Activated T-cell treated with anti-CD3 and anti-CD28 coated beads, Interleukin-2, amount 50 U/mL, for 72 hours (primary cell): Measurements from ENCODE around the gene GPR142. TPM values are rescaled to one million over a fixed set of nuclear protein-coding genes. Genes with fewer than 3 reads are reported as not detected.

Experiments
- ATAC-seq, 2 donors: fragments of 150-1000 bp; cut with Tn5 transposase; replicated peaks in 1 of 2; 2 replicates each; pipeline ENCODE4 v1.10.0; 2021; ENCODE audit warnings: moderate library complexity in 2 of 2, mild to moderate bottlenecking in 1 of 2
- DNase-seq, 2 donors: peaks; one replicate each; pipeline ENCODE4 v3.0.0; 2021 to 2022; ENCODE audit warnings: mixed read lengths in 1 of 2
- H3K27ac Mint-ChIP-seq: one replicate; pipeline ENCODE4 v1.8.0; 2022; ENCODE audit warnings: mild to moderate bottlenecking, moderate library complexity, mixed read lengths
- H3K27me3 Mint-ChIP-seq: one replicate; pipeline ENCODE4 v1.8.0; 2022; ENCODE audit warnings: low read depth, mixed read lengths
- H3K36me3 Mint-ChIP-seq, 2 donors: one replicate each; pipeline ENCODE4 v1.8.0; 2022; ENCODE audit warnings: mixed read lengths in 2 of 2, mild to moderate bottlenecking in 1 of 2; ENCODE audit not compliant: insufficient read depth in 2 of 2
- H3K4me1 Mint-ChIP-seq: one replicate; pipeline ENCODE4 v1.8.0; 2022; ENCODE audit warnings: low read depth, mixed read lengths
- H3K4me3 Mint-ChIP-seq, 2 donors: one replicate each; pipeline ENCODE4 v1.8.0; 2022; ENCODE audit warnings: mild to moderate bottlenecking in 2 of 2, mixed read lengths in 2 of 2, moderate library complexity in 2 of 2
- H3K9me3 Mint-ChIP-seq, 2 donors: one replicate each; pipeline ENCODE4 v1.8.0; 2022; ENCODE audit warnings: mixed read lengths in 2 of 2
- total RNA-seq, 2 donors: library from RNA; stranded (reverse); gene quantifications; one replicate each; pipeline ENCODE4 v1.2.3, GENCODE V29; 2022

Gene GPR142
- total RNA-seq, 2 donors from 2014 or later: not detected

DNA sequence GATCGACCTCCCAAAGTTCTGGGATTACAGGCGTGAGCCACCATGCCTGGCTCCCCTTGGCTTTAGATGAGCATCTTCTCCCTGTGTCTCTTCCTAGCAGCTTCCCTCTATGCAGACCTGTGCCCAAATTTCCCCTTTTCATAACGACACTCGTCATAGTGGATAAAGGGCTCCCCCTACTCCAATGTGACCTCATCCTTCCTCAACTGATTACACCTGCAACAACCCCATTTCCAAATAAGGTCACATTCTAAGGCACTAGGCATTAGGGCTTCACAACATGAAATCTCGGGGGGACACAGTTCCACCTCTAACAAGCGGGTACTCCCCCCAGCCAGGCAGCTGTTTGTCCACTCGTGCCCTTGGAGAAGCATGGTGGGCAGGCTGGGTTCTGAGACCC, 31.0 kb upstream of the GPR142 start:
- Mint-ChIP-seq H3K4me1 (no peaks in the 10 kb centered on the region), H3K27me3 (no peaks in the 10 kb centered on the region), H3K4me3 (no peak overlapping the region), H3K36me3 (no peaks in the 10 kb centered on the region), H3K27ac (no peak overlapping the region), H3K9me3 (no peaks in the 10 kb centered on the region)
- no peak for ATAC-seq
- DNase-seq: no peak

DNA sequence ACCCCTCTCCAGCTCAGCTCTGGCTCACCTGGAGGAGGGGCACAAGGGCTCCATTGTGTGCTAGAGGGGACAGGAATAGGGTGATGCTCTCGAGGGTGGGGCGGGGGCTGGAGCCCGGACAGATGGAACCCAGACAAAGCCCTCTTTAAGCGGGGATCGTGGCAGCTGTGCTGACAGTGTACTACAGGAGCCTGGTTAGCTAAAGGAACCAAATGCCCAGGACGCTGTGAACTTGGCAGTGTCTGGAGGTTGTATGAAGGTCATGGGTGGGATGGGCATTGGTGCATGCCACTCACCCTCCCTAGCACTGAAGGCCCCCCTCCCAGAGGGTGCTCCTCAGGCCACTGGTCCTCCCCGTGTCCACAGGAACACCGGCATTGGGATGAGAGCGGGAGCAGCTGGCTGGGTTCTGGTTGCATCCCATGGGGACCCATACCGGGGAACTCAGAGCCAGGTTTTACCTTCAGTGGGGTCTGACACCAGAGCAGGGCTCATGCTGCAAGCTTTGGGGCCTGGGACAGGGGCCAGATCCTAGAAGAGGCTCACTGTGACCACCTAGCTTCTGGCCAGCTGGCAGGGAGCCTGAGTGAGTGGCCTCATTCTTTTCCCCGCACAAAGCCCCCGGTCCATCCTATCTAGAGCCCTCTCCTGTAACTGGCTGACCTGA, 29.3 kb upstream of the GPR142 start:
- Mint-ChIP-seq H3K4me1 (no peaks in the 10 kb centered on the region), H3K27me3 (no peaks in the 10 kb centered on the region), H3K27ac (no peak overlapping the region), H3K4me3 (no peak overlapping the region), H3K36me3 (no peaks in the 10 kb centered on the region), H3K9me3 (no peaks in the 10 kb centered on the region)
- DNase-seq: no peak
- no peak for ATAC-seq

DNA sequence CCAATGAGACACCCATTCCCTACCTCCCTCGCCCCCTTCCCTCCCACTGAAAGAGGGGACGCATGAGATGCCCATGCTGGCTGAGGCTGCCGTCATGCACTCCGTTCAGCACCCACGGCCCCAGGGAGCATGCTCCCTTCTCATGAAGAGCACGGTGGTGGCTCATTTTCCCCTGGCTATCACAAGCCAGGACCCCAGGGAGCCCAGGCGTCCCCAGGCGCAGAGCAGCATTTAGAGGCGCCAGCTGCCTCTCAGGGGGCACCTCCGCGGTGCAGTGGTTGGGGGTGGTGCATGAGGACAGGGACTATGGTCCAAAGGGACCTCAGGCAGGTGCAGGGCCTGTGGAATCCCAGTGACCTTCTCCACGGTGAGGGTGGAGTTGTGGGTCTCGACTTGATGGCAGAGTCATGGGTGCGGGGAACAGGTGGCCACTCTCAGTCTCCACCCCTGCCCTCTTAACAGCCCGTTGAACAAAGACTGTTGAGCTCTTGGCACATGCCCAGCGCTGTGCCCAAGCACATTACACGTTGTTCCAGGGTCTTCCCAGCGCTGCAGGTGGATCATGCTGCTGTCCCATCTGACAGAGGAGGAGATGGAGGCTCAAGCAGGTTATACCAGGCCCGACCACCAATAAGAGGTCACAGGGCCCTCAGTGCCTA, 27.6 kb upstream of the GPR142 start:
- no peaks in the 10 kb centered on the region for H3K4me1 Mint-ChIP-seq
- no peak for DNase-seq
- no peak overlapping the region for H3K27ac Mint-ChIP-seq
- ATAC-seq: no peak
- H3K36me3 Mint-ChIP-seq: no peaks in the 10 kb centered on the region
- no peaks in the 10 kb centered on the region for H3K27me3 Mint-ChIP-seq
- no peak overlapping the region for H3K4me3 Mint-ChIP-seq
- H3K9me3 Mint-ChIP-seq: no peaks in the 10 kb centered on the region

DNA sequence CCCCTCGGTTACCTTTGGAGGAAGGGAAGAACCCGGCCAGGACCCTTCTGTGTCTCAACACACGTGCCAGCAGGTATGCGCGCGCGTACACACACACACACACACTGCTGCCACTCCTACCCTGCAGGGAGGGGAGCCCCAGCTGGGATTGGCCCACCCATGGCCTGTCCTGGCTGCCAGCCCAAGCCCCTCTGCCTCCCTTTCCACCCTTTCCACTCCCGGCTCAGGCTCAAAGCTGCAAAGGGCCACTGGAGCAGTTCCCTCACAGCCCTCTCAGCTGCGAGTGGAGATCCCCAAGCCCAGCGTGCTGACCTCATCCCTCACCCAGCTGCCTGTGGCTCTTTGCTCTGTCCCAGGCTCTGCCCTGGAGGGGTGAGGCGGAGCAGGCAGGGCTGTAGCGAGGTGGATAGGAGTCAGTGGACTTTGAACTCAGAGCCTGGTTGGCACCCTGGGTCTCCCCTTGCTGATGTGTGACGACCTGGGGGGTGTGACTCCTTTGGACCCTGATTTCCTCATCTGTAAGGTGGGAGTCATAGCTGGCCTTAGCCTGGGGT, 26.8 kb upstream of the GPR142 start:
- H3K36me3 Mint-ChIP-seq: no peaks in the 10 kb centered on the region
- H3K4me3 Mint-ChIP-seq: no peak overlapping the region
- no peaks in the 10 kb centered on the region for H3K9me3 Mint-ChIP-seq
- ATAC-seq (no peak), DNase-seq (no peak)
- no peaks in the 10 kb centered on the region for H3K27me3 Mint-ChIP-seq
- H3K4me1 Mint-ChIP-seq: no peaks in the 10 kb centered on the region
- H3K27ac Mint-ChIP-seq: no peak overlapping the region

DNA sequence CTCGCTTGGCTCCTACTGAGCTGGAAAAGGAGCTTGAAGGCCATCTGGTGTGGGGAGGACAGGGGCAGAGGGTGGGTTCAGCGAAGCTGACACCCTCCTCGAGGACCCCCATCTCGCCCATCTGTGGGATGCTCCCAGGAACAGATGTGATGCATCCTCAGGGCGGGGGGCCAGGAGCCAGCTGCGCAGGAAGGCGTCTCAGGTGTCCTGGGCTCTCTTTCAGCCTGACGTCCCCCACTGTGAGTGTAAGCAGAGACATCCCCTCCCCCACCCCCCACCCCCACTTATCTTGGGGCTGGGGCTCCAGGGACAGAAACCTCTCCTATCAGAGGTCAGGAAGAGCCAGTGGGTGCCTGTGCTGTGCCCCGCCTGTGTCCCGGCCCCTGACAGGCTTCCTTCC, 25.1 kb upstream of the GPR142 start:
- Mint-ChIP-seq H3K9me3 (no peaks in the 10 kb centered on the region), H3K27me3 (no peaks in the 10 kb centered on the region), H3K27ac (no peak overlapping the region), H3K4me1 (no peaks in the 10 kb centered on the region), H3K36me3 (no peaks in the 10 kb centered on the region), H3K4me3 (no peak overlapping the region)
- ATAC-seq (no peak), DNase-seq (no peak)

DNA sequence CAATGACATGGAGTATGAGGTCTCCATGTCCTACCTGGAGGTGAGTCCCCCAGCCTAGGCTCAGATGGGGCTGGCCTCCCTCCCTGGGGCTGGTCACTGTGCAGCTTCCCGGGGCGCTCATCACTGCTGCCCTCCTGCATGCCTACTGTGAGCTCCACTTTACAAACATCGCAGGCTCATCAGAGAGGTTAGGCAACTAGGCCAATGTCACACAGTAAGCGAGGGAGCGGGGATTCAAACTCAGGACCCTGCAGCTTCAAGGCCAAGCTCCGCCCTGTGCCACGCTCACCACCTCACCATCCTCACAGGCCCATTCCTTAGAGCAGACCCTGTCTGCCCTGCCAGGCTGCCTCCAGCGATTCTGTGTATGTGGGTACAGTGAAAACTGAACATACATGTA, 24.2 kb upstream of the GPR142 start:
- no peaks in the 10 kb centered on the region for H3K36me3 Mint-ChIP-seq
- H3K27ac Mint-ChIP-seq: no peak overlapping the region
- DNase-seq (no peak), ATAC-seq (no peak)
- H3K9me3 Mint-ChIP-seq: no peaks in the 10 kb centered on the region
- no peaks in the 10 kb centered on the region for H3K4me1 Mint-ChIP-seq
- H3K4me3 Mint-ChIP-seq: no peak overlapping the region
- H3K27me3 Mint-ChIP-seq: peaks cover 4% of the 10 kb centered on the region

DNA sequence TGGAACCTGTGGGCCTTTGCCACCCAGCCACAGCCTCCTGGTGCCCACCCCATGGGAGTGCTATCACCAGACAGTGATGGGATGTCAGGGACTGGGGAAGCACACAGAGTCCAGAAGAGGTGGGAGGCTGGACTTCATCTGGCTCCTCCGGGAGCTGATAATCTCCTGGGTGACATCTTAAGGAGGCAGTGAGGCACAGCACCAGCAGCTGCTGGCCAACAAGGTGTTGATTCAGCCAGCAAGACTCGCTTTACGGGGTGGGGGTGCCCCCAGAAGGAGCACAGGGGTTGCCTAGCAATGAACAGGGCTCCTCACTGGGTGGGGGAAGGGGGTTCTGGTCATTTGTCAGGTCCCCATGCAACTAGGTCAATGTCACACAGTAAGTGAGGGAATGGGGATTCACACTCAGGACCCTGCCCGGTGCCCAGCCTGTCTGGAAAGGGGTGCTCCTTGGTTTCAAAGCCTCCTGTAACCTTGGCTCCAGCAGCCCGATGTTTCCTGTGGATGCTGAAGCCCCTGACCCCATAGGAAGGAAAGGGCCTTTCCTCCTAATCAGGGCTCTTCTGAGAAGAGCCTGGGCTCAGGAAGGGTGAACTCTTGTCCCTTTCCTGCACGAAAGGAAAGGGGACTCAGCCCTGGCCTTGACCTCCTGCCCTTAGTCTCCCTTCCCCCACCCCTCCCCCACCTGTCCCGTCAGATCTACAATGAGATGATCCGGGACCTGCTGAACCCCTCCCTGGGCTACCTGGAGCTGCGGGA, 23.6 kb upstream of the GPR142 start:
- Mint-ChIP-seq H3K27ac (no peak overlapping the region), H3K4me1 (no peaks in the 10 kb centered on the region), H3K36me3 (no peaks in the 10 kb centered on the region), H3K4me3 (no peak overlapping the region), H3K27me3 (peaks cover 10% of the 10 kb centered on the region), H3K9me3 (no peaks in the 10 kb centered on the region)
- ATAC-seq (no peak), DNase-seq (no peak)

DNA sequence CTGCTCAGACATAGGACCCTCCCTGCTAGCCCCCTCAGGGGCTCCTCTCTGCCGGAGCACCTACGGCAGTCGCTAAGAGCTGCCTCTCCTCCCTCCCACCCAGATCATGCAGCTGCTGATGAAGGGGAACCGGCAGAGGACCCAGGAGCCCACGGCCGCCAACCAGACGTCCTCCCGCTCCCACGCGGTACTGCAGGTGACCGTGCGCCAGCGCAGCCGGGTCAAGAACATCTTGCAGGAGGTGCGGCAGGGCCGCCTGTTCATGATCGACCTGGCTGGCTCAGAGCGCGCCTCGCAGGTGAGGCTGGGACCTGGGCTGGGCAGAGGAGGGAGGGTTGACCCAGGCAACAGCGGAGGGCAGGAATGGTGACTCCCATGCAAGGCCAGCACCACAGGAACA, 22.6 kb upstream of the GPR142 start:
- no peak overlapping the region for H3K27ac Mint-ChIP-seq
- H3K36me3 Mint-ChIP-seq: no peaks in the 10 kb centered on the region
- no peak overlapping the region for H3K4me3 Mint-ChIP-seq
- DNase-seq (no peak), ATAC-seq (no peak)
- H3K9me3 Mint-ChIP-seq: no peaks in the 10 kb centered on the region
- peaks cover 14% of the 10 kb centered on the region for H3K27me3 Mint-ChIP-seq
- no peaks in the 10 kb centered on the region for H3K4me1 Mint-ChIP-seq

DNA sequence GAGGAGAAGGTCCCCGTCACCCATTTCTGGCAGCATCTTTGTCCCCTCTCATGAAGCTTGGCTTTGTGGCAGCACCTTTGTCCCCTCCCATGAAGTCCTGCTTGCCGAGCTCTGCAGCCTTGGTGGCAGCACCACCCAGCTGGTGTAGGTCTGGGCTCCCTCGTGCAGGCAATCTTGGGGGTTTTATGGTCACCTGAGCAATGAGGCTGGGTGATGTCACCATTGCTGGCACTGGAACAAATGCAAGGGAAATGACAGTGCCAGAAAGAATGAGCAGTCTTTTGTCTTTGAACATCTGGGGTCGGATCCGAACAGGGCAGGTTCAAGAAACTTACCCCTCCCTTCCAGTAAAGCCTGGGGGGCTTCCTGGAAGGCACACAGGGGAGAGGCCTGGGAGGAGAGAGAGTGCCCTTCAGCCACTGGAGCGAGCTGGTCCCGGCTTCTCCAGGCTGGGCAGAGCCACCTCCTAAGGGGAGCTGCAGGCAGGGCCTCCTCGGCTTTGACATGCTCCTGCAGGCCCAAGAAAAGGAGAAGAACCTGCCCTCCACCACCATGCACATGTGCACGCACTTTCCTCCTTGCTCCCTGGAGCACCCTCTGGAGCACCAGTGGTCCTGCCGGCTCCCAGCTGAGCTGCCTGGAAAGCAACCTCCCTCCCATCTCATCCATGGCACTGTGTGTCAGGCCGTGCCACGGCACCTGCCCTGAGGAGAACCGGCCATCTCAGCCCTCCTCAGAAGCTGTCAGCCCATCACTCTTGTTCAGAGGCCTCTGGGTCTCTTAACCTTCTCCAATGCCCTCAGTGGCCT, 21.7 kb upstream of the GPR142 start:
- H3K36me3 Mint-ChIP-seq: no peaks in the 10 kb centered on the region
- ATAC-seq: no peak
- no peaks in the 10 kb centered on the region for H3K4me1 Mint-ChIP-seq
- H3K27me3 Mint-ChIP-seq: peaks cover 23% of the 10 kb centered on the region
- no peak for DNase-seq
- no peak overlapping the region for H3K27ac Mint-ChIP-seq
- H3K9me3 Mint-ChIP-seq: no peaks in the 10 kb centered on the region
- H3K4me3 Mint-ChIP-seq: no peak overlapping the region

DNA sequence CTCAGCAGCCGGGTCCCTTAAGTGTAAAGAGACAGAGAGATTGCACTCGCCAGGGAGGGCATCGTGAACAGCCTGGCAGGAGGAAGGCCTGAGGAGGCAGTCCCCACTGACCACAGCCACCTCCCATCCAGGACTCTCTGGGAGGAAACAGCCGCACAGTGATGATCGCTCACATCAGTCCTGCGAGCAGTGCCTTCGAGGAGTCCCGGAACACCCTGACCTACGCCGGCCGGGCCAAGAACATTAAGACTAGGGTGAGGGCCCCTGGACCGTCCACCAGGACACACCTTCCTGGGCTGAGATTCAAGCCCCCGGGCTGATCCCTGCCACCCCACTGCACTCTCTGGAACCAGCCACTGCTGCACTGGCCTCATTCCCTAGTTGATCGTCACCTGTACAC, 19.7 kb upstream of the GPR142 start:
- Mint-ChIP-seq H3K27me3 (peaks cover 24% of the 10 kb centered on the region), H3K9me3 (no peaks in the 10 kb centered on the region), H3K4me3 (no peak overlapping the region), H3K36me3 (no peaks in the 10 kb centered on the region), H3K4me1 (no peaks in the 10 kb centered on the region), H3K27ac (no peak overlapping the region)
- ATAC-seq: no peak
- no peak for DNase-seq

DNA sequence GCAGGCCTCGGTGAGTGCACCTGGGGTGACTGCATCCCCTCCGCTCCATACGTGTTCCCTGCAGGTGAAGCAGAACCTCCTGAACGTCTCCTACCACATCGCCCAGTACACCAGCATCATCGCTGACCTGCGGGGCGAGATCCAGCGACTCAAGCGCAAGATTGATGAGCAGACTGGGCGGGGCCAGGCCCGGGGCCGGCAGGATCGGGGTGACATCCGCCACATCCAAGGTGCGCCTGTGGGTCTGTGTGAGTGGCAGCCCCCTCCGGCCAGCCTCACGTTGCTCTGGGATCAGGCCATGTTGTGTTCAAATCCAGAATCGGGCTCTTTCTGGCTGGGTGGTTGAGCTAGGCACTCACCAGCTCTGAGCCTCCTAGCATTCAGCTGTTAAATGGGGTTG, 18.2 kb upstream of the GPR142 start:
- Mint-ChIP-seq H3K27ac (no peak overlapping the region), H3K9me3 (no peaks in the 10 kb centered on the region), H3K4me3 (no peak overlapping the region), H3K36me3 (no peaks in the 10 kb centered on the region), H3K4me1 (no peaks in the 10 kb centered on the region), H3K27me3 (peaks cover 34% of the 10 kb centered on the region)
- DNase-seq (no peak), ATAC-seq (no peak)

DNA sequence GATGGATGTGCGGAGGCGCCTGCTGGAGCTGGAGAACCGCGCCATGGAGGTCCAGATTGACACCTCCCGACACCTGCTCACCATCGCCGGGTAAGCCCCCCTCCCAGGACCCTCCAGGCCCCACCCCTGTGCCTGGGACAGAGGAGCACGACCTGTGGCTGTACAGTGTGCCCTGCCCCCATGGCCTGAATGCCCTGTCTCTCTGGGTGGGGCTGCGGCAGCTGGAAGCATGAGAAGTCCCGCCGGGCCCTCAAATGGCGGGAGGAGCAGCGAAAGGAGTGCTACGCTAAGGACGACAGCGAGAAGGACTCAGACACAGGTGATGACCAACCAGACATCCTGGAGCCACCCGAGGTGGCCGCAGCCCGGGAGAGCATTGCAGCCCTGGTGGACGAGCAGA, 16.8 kb upstream of the GPR142 start:
- no peak for DNase-seq
- no peaks in the 10 kb centered on the region for H3K9me3 Mint-ChIP-seq
- no peaks in the 10 kb centered on the region for H3K36me3 Mint-ChIP-seq
- no peak overlapping the region for H3K27ac Mint-ChIP-seq
- no peak overlapping the region for H3K4me3 Mint-ChIP-seq
- no peak for ATAC-seq
- no peaks in the 10 kb centered on the region for H3K4me1 Mint-ChIP-seq
- peaks cover 48% of the 10 kb centered on the region for H3K27me3 Mint-ChIP-seq
